Measurements from ENCODE around the gene AHDC1. TPM values are rescaled to one million over a fixed set of nuclear protein-coding genes. Genes with fewer than 3 reads are reported as not detected.

The AHDC1 gene
- total RNA-seq, 2 experiments from 2014 or later, result 6.5 to 13.8 TPM

GRCh38 chr1:27551953-27552312 lies 52.0 kb downstream of the AHDC1 start:
- DNase-seq (ENCODE audit: low spot score), result no peak
- Histone ChIP-seq H3K36me3 (ENCODE audit: insufficient read depth, low read length) (peaks cover 6% of the 10 kb centered on the region; the same call in 1 of the 2 replicates), H3K4me1 (ENCODE audit: insufficient read depth, low read length, poor library complexity, severe bottlenecking) (peaks cover 25% of the 10 kb centered on the region), H3K4me3 (ENCODE audit: low read depth, low read length, poor library complexity, severe bottlenecking) (no peak overlapping the region), H4K20me1 (ENCODE audit: insufficient read depth, low read length) (no peaks in the 10 kb centered on the region), H3K4me2 (ENCODE audit: low read length) (no peak overlapping the region), H3K9me2 (ENCODE audit: insufficient read depth, low read length) (no peaks in the 10 kb centered on the region), H3K9me3 (ENCODE audit: low read length) (no peaks in the 10 kb centered on the region), H3K27ac (ENCODE audit: low read depth, low read length, poor library complexity, severe bottlenecking) (no peak overlapping the region), H2AFZ (ENCODE audit: low read length) (no peak overlapping the region), H3K79me2 (ENCODE audit: insufficient read depth, low read depth, low read length) (no peaks in the 10 kb centered on the region)
- POLR2A ChIA-PET, result interaction anchor here (0.5 to 0.7 kb wide), 2 partner anchors 29 to 55 kb away, joined by 3 to 4 read pairs; no protein-coding TSS in a partner anchor
- intact Hi-C loops (cut with micrococcal nuclease; ENCODE audit: unreplicated experiment), result no loop called here
- TF ChIP-seq EZH2phosphoT487 (IDR thresholded peaks at IDR 0.05; ENCODE audit: borderline replicate concordance, low read depth, low read length) (no peak), CTCF (conservative IDR thresholded peaks at IDR 0.05; ENCODE audit: low read length) (no peak)
- BruUV-seq (replicated peaks), result no TSS peak
- CTCF ChIA-PET (ENCODE audit: unreplicated experiment), result no interaction called here

- H3K4me3 ChIP-seq (ENCODE audit: low read depth, low read length, poor library complexity, severe bottlenecking), result no peak overlapping the region
- no peaks in the 10 kb centered on the region for H3K9me3 ChIP-seq (ENCODE audit: low read length)
- POLR2A ChIA-PET, result interaction anchor here (0.7 kb wide), 1 partner anchor 28 kb away, joined by 3 read pairs; no protein-coding TSS in a partner anchor
- no peak for TF ChIP-seq EZH2phosphoT487 (IDR thresholded peaks at IDR 0.05; ENCODE audit: borderline replicate concordance, low read depth, low read length)
- TF ChIP-seq CTCF (conservative IDR thresholded peaks at IDR 0.05; ENCODE audit: low read length), result no peak
- H4K20me1 ChIP-seq (ENCODE audit: insufficient read depth, low read length), result no peaks in the 10 kb centered on the region
- no peaks in the 10 kb centered on the region for H3K79me2 ChIP-seq (ENCODE audit: insufficient read depth, low read depth, low read length)
- no peak for DNase-seq (ENCODE audit: low spot score)
- no TSS peak for BruUV-seq (replicated peaks)
- peaks cover 19% of the 10 kb centered on the region for H3K4me1 ChIP-seq (ENCODE audit: insufficient read depth, low read length, poor library complexity, severe bottlenecking)
- no peak overlapping the region for H3K4me2 ChIP-seq (ENCODE audit: low read length)
- CTCF ChIA-PET (ENCODE audit: unreplicated experiment), result no interaction called here
- H3K9me2 ChIP-seq (ENCODE audit: insufficient read depth, low read length), result no peaks in the 10 kb centered on the region
- peaks cover 6% of the 10 kb centered on the region; the same call in 1 of the 2 replicates for H3K36me3 ChIP-seq (ENCODE audit: insufficient read depth, low read length)
- no peak overlapping the region for H3K27ac ChIP-seq (ENCODE audit: low read depth, low read length, poor library complexity, severe bottlenecking)
- intact Hi-C loops (cut with micrococcal nuclease; ENCODE audit: unreplicated experiment), result no loop called here
- no peak overlapping the region for H2AFZ ChIP-seq (ENCODE audit: low read length)
Observed at GRCh38 chr1:27551170-27551952, 52.6 kb downstream of the AHDC1 start.

GRCh38 chr1:27550510-27551169 lies 53.3 kb downstream of the AHDC1 start:
- no peak overlapping the region for H3K27ac ChIP-seq (ENCODE audit: low read depth, low read length, poor library complexity, severe bottlenecking)
- no peak for DNase-seq (ENCODE audit: low spot score)
- intact Hi-C loops (cut with micrococcal nuclease; ENCODE audit: unreplicated experiment), result no loop called here
- TF ChIP-seq EZH2phosphoT487 (IDR thresholded peaks at IDR 0.05; ENCODE audit: borderline replicate concordance, low read depth, low read length), result no peak
- TF ChIP-seq CTCF (conservative IDR thresholded peaks at IDR 0.05; ENCODE audit: low read length), result no peak
- peaks cover 12% of the 10 kb centered on the region for H3K4me1 ChIP-seq (ENCODE audit: insufficient read depth, low read length, poor library complexity, severe bottlenecking)
- no peaks in the 10 kb centered on the region for H3K9me2 ChIP-seq (ENCODE audit: insufficient read depth, low read length)
- no peak overlapping the region for H3K4me2 ChIP-seq (ENCODE audit: low read length)
- H4K20me1 ChIP-seq (ENCODE audit: insufficient read depth, low read length), result no peaks in the 10 kb centered on the region
- H3K9me3 ChIP-seq (ENCODE audit: low read length), result no peaks in the 10 kb centered on the region
- BruUV-seq (replicated peaks), result no TSS peak
- H3K36me3 ChIP-seq (ENCODE audit: insufficient read depth, low read length), result peaks cover 6% of the 10 kb centered on the region; the same call in 1 of the 2 replicates
- CTCF ChIA-PET (ENCODE audit: unreplicated experiment), result no interaction called here
- no peak overlapping the region for H3K4me3 ChIP-seq (ENCODE audit: low read depth, low read length, poor library complexity, severe bottlenecking)
- H2AFZ ChIP-seq (ENCODE audit: low read length), result no peak overlapping the region
- POLR2A ChIA-PET, result no interaction called here
- no peaks in the 10 kb centered on the region for H3K79me2 ChIP-seq (ENCODE audit: insufficient read depth, low read depth, low read length)
